Loucy (cell line): Measurements from ENCODE around the gene AP1M2.
A peak's percentile ranks its signal among the peaks of the same experiment; 100 is the strongest.

Source experiments
- H2AFZ ChIP-seq: fragments of 200-600 bp; sonication (generic); 2 replicates; pipeline ENCODE4 v1.6.0; 2016; ENCODE audit warnings: antibody characterized with exemption, mild to moderate bottlenecking, low read length, moderate library complexity
- H3F3A ChIP-seq: fragments of 200-600 bp; 2 replicates; pipeline ENCODE4 v1.6.0; 2016; ENCODE audit warnings: antibody characterized with exemption, low read depth, mild to moderate bottlenecking
- H3K27me3 ChIP-seq: fragments of 200-600 bp; sonication (generic); 2 replicates; pipeline ENCODE4 v1.6.1; 2014; ENCODE audit warnings: low read length, mild to moderate bottlenecking; ENCODE audit not compliant: insufficient read depth, poor library complexity, severe bottlenecking
- H3K36me3 ChIP-seq: fragments of 200-600 bp; sonication (generic); 2 replicates; pipeline ENCODE4 v1.6.1; 2016; ENCODE audit warnings: low read length; ENCODE audit not compliant: insufficient read depth
- H3K4me1 ChIP-seq: fragments of 200-600 bp; sonication (generic); 2 replicates; pipeline ENCODE4 v1.5.1; 2014; ENCODE audit warnings: low read length, mild to moderate bottlenecking; ENCODE audit not compliant: insufficient read depth, poor library complexity, severe bottlenecking
- H3K4me2 ChIP-seq: fragments of 200-600 bp; sonication (generic); 2 replicates; pipeline ENCODE4 v1.6.0; 2014; ENCODE audit warnings: antibody characterized with exemption, low read length, low read depth, mild to moderate bottlenecking; ENCODE audit not compliant: poor library complexity, severe bottlenecking
- H3K4me3 ChIP-seq: fragments of 200-600 bp; sonication (generic); 2 replicates; pipeline ENCODE4 v1.5.1; 2014; ENCODE audit warnings: low read length, mild to moderate bottlenecking, mixed read lengths; ENCODE audit not compliant: poor library complexity, severe bottlenecking
- H3K79me2 ChIP-seq: fragments of 200-600 bp; sonication (generic); 2 replicates; pipeline ENCODE4 v1.6.1; 2014; ENCODE audit warnings: low read length; ENCODE audit not compliant: insufficient read depth
- H3K9ac ChIP-seq: fragments of 200-600 bp; sonication (generic); 2 replicates; pipeline ENCODE4 v1.6.0; 2014; ENCODE audit warnings: mild to moderate bottlenecking, low read depth, low read length, moderate library complexity; ENCODE audit not compliant: poor library complexity, severe bottlenecking
- H3K9me2 ChIP-seq: fragments of 200-600 bp; sonication (generic); replicated peaks from 2 replicates; pipeline ENCODE4 v1.6.1; 2016; ENCODE audit warnings: low read depth, low read length, mixed read lengths
- H3K9me3 ChIP-seq: fragments of 200-600 bp; sonication (generic); 2 replicates; pipeline ENCODE4 v1.6.1; 2014; ENCODE audit warnings: mild to moderate bottlenecking, antibody characterized with exemption, low read length, low read depth; ENCODE audit not compliant: insufficient read depth
- H4K20me1 ChIP-seq: fragments of 200-600 bp; sonication (generic); 2 replicates; pipeline ENCODE4 v1.6.0; 2014; ENCODE audit warnings: antibody characterized with exemption, low read length, mild to moderate bottlenecking; ENCODE audit not compliant: insufficient read depth, poor library complexity, severe bottlenecking
- EZH2phosphoT487 ChIP-seq: fragments of 200-600 bp; IDR thresholded peaks from 2 replicates; pipeline ENCODE4 v1.6.1; 2018; ENCODE audit warnings: antibody characterized with exemption, mild to moderate bottlenecking, moderate library complexity, borderline replicate concordance
- TF ChIP-seq, protein P1 (sequence below): fragments of 200-600 bp; sonication (generic); conservative IDR thresholded peaks from 2 replicates; pipeline ENCODE4 v1.5.1; 2014; ENCODE audit warnings: mild to moderate bottlenecking, antibody characterized with exemption, low read length

AP1M2 gene

DNA sequence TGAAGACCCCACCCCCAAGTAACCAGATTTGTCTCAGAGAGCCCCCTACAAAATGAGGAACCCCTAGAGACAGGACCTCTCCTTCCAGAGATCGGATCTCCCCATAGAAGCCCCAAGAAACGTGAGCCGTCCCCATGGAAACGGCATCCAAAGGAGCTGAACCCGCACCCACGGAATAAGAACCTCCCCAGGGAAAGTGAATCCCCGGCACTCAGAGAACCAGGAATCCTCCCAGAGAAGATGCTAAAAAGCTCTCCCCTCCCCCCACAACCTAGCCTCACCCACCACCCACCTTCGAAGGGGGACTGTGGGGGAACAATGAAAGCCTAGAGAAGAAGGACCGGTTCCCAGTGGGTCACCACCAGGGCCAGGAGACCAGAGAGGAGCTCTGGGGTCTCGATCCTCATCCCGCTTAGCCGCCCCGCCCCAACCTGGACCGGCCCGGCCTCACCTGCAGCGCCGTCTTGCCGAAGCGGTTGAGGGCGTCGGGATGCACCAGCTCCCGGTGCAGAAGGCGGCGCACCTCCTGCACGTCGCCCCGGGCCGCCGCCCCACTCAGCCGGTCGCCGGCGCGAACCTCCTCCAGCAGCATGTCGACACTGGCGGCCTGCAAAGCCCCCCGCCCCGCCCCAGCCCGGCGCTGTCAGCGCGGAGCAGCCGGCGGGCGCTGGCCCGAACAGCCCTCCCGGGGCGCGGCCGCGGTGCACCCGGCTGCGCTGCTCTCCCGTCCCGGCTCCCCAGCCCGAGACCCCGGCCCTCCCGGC lies 18.9 kb downstream of the AP1M2 start:
- H3K9me2 ChIP-seq, result no peaks in the 10 kb centered on the region
- peaks cover 4% of the 10 kb centered on the region for H3K27me3 ChIP-seq
- H3K4me2 ChIP-seq, result peak overlapping the region; percentile 88
- peaks cover 20% of the 10 kb centered on the region for H4K20me1 ChIP-seq
- H3K9me3 ChIP-seq, result no peaks in the 10 kb centered on the region
- peak overlapping the region; percentile 86 for H3K9ac ChIP-seq
- H3K36me3 ChIP-seq, result no peaks in the 10 kb centered on the region
- H3K79me2 ChIP-seq, result peaks cover 49% of the 10 kb centered on the region
- TF ChIP-seq, protein P1, sequence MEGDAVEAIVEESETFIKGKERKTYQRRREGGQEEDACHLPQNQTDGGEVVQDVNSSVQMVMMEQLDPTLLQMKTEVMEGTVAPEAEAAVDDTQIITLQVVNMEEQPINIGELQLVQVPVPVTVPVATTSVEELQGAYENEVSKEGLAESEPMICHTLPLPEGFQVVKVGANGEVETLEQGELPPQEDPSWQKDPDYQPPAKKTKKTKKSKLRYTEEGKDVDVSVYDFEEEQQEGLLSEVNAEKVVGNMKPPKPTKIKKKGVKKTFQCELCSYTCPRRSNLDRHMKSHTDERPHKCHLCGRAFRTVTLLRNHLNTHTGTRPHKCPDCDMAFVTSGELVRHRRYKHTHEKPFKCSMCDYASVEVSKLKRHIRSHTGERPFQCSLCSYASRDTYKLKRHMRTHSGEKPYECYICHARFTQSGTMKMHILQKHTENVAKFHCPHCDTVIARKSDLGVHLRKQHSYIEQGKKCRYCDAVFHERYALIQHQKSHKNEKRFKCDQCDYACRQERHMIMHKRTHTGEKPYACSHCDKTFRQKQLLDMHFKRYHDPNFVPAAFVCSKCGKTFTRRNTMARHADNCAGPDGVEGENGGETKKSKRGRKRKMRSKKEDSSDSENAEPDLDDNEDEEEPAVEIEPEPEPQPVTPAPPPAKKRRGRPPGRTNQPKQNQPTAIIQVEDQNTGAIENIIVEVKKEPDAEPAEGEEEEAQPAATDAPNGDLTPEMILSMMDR, result no peak
- no peak for TF ChIP-seq EZH2phosphoT487
- peak overlapping the region; percentile 76 for H3K4me3 ChIP-seq
- no peak overlapping the region for H2AFZ ChIP-seq
- H3K4me1 ChIP-seq, result peaks cover 38% of the 10 kb centered on the region
- peaks cover 10% of the 10 kb centered on the region; the same call in 1 of the 2 replicates for H3F3A ChIP-seq

DNA sequence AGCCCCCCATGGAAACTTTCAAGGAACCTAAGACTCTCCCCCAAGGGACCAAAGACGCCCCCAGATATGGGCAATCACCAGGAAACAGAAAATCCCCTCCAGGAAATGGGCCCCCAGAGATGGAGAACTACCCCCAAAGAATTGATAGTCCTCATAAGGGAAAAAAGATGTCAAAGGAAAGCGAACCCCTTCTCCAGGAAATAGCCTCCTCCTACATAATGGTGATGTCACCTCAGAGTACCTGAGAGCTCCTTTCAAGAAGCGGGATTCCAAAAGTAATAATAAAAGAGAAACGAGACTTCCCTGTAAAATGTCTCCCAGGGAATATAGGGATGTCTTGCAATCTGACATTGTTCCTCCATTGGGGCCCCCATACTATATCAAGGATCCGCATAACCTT lies 19.5 kb downstream of the AP1M2 start:
- Histone ChIP-seq H3K27me3 (peaks cover 4% of the 10 kb centered on the region), H2AFZ (no peak overlapping the region), H3K9ac (peak overlapping the region; percentile 86), H3K9me2 (no peaks in the 10 kb centered on the region), H3K4me2 (peak overlapping the region; percentile 88), H4K20me1 (peaks cover 21% of the 10 kb centered on the region), H3K9me3 (no peaks in the 10 kb centered on the region), H3F3A (peaks cover 10% of the 10 kb centered on the region; the same call in 1 of the 2 replicates), H3K79me2 (peaks cover 53% of the 10 kb centered on the region), H3K36me3 (no peaks in the 10 kb centered on the region), H3K4me1 (peaks cover 35% of the 10 kb centered on the region), H3K4me3 (peak overlapping the region; percentile 76)
- TF ChIP-seq, protein P1, result no peak
- TF ChIP-seq EZH2phosphoT487, result no peak

DNA sequence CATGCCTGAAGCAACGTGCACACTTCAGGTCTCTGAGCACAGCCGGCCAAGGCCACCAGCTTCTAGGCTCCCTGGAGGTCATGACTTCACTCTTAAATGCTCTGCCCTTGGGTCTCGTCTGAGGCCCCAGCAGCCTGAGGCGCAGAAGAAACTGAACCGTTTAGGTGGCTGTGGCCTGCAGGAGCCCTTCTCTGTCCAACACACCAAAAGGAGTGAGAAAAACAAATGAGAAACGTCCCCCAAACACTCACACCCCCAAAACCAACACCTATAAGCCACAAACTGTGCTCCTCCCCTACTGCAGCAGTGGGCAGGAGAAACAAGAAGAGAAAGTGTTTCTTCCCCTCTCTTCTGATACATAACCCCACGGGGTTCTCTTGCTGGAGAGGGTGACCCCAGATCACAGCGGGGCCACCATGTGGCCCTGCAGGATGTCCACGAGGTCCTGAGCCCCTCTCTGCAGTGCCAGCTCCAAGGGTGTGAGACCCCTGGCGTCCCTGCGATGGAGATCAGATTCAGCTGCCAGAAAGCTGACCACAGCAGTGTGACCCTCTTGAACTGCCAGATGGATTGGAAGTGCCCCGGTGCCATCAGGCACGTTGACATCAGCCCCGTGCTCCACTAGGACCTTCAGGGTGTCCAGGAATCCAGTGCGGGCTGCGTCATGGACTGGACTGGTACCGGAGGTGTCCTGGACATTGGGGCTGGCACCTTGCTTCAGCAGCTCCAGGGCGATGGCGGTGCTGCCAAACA lies 20.3 kb downstream of the AP1M2 start:
- peaks cover 30% of the 10 kb centered on the region for H3K4me1 ChIP-seq
- TF ChIP-seq EZH2phosphoT487, result no peak
- TF ChIP-seq, protein P1, result no peak
- H3K36me3 ChIP-seq, result peaks cover under 1% of the 10 kb centered on the region; the same call in 1 of the 2 replicates
- H3K4me3 ChIP-seq, result peak overlapping the region; percentile 76
- no peaks in the 10 kb centered on the region for H3K9me2 ChIP-seq
- no peaks in the 10 kb centered on the region for H3K9me3 ChIP-seq
- peaks cover 4% of the 10 kb centered on the region for H3K27me3 ChIP-seq
- peaks cover 62% of the 10 kb centered on the region for H3K79me2 ChIP-seq
- peak overlapping the region; percentile 86 for H3K9ac ChIP-seq
- no peak overlapping the region for H2AFZ ChIP-seq
- H3F3A ChIP-seq, result peaks cover 10% of the 10 kb centered on the region; the same call in 1 of the 2 replicates
- peaks cover 24% of the 10 kb centered on the region for H4K20me1 ChIP-seq
- H3K4me2 ChIP-seq, result peak overlapping the region; percentile 88
